Gastrocnemius medialis (tissue), 4 donors: ENCODE data around the gene PRDM5.

Experiments
- POLR2A ChIP-seq, 2 donors: fragments of 450-650 bp; IDR thresholded peaks; one replicate each; pipeline ENCODE4 v1.6.1; 2017; ENCODE audit warnings: antibody characterized with exemption in 2 of 2, mild to moderate bottlenecking in 2 of 2, moderate library complexity in 2 of 2
- TF ChIP-seq, protein P1 (sequence below), 5 experiments: fragments of 450-650 bp in 3 of 5; fragments of 200-600 bp in 2 of 5; sonication (generic) in 2 of 5; IDR thresholded peaks in 4 of 5; conservative IDR thresholded peaks in 1 of 5; 1 replicate in 4 of 5; 2 replicates in 1 of 5; pipeline ENCODE4 v1.5.1; 2016 to 2019; ENCODE audit warnings: antibody characterized with exemption in 5 of 5, mild to moderate bottlenecking in 3 of 5, moderate library complexity in 3 of 5

DNA sequence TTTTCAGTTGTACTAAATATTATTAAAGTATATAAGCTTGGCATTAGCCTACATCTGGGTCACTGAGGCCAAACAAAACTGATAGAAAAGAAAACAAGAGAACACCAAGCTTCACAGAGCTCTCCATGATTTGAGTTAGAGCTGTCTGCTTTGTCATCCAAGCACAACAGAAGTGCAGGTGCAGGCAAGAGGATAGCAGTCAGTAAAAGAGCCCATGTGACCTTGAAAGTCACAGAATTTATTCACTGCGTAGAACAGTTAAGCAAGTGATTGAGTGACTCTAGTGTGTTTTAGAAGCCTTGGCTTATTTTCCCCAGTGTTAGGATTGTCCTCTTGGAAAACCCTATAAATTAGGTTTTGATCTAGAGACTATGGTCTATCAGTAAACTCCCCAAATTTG lies 49.4 kb upstream of the PRDM5 start:
- TF ChIP-seq, protein P1, sequence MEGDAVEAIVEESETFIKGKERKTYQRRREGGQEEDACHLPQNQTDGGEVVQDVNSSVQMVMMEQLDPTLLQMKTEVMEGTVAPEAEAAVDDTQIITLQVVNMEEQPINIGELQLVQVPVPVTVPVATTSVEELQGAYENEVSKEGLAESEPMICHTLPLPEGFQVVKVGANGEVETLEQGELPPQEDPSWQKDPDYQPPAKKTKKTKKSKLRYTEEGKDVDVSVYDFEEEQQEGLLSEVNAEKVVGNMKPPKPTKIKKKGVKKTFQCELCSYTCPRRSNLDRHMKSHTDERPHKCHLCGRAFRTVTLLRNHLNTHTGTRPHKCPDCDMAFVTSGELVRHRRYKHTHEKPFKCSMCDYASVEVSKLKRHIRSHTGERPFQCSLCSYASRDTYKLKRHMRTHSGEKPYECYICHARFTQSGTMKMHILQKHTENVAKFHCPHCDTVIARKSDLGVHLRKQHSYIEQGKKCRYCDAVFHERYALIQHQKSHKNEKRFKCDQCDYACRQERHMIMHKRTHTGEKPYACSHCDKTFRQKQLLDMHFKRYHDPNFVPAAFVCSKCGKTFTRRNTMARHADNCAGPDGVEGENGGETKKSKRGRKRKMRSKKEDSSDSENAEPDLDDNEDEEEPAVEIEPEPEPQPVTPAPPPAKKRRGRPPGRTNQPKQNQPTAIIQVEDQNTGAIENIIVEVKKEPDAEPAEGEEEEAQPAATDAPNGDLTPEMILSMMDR (IDR thresholded peaks at IDR 0.05 in 4 of 5, conservative IDR thresholded peaks at IDR 0.05 in 1 of 5) = no peak
- no peak for TF ChIP-seq POLR2A (IDR thresholded peaks at IDR 0.05)
